DMS114 treated with DMSO at 0.1 percent for 48 hours (cell line): ENCODE results near the gene CXCR6.

Experiments
- DNase-seq: peaks from one replicate; lab custom pipeline; 2025; ENCODE audit not compliant: unreplicated experiment; lab: John Stamatoyannopoulos, UW

Gene CXCR6

GRCh38 chr3:45966950-45967640, 23.8 kb downstream of the CXCR6 start:
- DNase-seq, result no peak

GRCh38 chr3:45967724-45968123, 24.5 kb downstream of the CXCR6 start:
- no peak for DNase-seq

- DNase-seq, result no peak
Observed at GRCh38 chr3:45968149-45968548, 24.9 kb downstream of the CXCR6 start.

GRCh38 chr3:45968706-45969105, 25.4 kb downstream of the CXCR6 start:
- DNase-seq, result no peak

GRCh38 chr3:45969116-45969515, 25.9 kb downstream of the CXCR6 start:
- DNase-seq, result no peak

DNA sequence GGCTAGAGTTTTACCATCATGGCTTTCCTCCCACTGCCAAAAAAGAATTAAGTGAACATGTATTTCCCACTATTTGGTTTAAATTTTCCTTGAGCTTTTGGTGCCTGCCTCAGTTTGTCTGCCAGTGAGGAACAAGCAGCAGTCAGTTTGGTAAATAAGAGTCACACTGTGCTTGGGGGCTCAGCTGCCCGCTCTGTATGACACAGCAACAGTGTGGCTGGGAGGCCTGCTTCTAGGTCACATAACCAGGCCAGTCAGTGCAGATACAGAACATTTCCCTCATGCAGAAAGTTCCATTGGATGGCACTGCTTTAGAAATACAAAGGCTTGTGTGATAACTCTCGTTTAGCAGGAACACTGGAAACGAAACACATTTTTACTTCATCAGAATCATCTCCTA, 26.7 kb downstream of the CXCR6 start:
- DNase-seq, result no peak

- DNase-seq, result no peak
Observed at GRCh38 chr3:45972534-45973402, 29.5 kb downstream of the CXCR6 start.

GRCh38 chr3:45974686-45975085, 31.4 kb downstream of the CXCR6 start:
- DNase-seq, result no peak

- no peak for DNase-seq
Observed at GRCh38 chr3:45975686-45976085, 32.4 kb downstream of the CXCR6 start.

DNA sequence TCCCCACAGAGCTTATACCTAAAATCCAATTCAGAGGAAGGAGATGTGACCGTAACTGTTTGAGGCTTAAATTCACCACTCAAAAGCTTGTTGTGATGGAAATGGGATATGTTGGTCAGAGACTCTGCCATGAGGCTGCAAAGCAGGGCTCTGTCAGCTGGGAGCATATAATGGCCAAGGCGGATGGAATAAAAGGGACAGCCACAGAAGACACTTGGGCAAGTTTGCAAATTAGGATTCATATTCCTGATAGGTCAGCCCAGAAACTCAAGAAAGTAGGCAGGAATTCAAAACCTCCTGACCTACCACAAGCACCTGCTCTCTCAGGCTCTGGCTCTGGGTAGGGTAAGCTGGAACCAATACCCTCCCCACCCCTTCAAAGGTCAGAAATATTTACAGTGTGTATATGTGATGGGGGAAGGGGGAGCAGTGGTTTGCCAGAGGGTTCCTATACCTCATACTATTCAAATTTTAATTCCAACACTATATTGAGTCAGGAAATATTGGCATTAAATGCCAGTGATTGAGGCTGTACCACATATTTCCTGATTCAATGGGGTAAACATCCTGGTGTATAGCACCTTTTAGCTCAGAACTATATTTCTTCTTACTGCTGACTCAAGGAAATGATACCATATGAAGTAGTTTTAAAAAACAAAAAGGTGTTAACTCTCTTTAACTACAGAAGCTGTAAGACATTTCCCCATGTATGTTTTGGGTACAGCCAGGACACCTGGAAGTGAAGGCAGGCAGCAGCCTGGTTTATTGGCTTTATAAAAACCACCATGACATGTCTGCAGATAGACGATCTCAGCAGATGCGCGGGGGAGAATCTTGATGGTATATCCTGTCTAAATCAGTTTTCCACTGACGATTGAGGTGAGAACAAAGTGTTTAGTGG, 33.2 kb downstream of the CXCR6 start:
- DNase-seq, result no peak

DNA sequence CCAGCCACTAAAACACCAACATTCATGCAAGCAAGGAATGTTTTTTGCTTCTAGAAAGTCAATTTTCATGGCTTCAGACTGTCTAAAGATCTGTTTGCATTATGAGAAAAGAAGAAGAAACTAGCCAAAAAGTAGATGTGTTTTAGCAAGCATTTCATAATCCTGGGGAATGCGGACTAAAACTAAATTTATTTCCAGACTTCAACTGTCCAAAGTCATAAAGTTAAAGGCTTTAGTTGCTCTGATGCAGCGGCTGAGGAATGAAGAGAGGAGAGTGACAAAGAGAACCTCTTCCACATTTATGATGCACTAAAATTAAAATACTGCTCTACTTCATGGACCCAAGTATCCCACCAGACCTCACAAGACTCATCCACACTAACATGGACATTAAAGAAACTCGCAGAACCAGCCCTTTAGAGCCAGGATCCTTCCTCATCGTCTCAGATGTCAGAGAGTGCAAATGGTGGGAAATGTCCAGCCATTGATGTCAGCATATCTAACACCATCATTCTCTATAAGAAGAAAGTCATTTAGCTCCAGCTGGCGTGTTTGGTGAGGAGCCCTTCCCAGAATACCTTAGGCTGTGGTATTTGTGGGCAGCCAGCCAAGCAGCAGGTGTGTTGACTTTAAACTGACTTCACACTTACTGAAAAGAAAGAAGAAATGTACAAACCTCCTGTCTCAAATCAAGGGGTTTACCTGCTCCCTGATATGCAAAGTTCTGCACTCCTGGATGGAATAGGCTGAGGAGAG, 34.9 kb downstream of the CXCR6 start:
- DNase-seq, result no peak

DNA sequence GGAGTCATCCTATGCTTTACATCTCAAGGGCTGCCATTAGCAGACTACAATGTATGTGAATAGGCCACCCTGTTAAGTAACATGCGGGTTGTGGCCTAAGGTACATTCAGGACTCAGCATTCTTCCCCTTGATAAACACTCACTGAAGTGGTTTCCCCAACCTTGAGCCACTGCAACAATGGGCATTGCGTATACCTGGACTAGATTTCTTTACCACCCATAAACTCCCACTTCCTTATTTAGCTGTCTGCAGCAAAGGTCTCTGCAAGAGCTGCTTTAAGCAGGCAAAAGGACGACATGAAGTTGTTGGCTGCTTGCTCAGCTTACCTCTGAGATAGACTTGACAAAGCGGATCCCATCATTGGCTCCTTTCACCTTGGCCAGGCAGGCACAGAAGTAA, 36.1 kb downstream of the CXCR6 start:
- no peak for DNase-seq

- DNase-seq, result no peak
Observed at GRCh38 chr3:45980229-45980813, 37.1 kb downstream of the CXCR6 start.

- DNase-seq, result no peak
Observed at GRCh38 chr3:45980819-45981218, 37.6 kb downstream of the CXCR6 start.

DNA sequence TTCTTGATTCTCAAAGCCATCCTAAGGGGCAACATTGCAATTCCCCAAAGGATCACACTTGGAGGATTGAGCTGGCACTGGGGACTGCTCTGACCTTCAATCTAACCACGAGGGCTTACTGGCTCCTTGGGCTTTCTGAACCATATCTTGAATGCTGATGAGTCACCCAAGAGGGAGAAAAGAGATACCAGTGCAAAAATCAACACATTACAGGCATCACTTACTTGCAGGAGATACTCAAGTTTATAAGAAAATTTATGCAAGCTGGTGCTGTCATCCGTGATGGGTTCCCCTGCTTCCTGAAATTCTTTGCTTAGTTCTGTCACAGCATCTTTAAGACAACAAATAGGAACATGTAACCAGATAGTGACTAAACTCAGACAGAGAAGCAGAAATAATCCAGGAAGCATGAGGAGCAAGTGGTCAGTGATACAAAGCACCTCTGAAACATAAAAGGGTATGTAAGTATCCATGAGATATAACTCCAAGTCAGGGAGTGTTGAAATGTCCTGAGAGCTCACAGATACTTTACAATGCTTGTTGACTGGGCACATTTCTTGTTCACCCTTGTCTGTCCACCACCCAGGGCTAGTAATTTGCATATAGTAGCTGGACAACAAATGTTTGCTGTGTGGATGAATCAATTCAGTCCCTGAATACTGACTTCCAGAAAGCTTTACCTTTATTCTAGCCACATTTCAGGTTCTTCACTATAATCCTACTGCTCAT, 38.2 kb downstream of the CXCR6 start:
- DNase-seq, result no peak

DNA sequence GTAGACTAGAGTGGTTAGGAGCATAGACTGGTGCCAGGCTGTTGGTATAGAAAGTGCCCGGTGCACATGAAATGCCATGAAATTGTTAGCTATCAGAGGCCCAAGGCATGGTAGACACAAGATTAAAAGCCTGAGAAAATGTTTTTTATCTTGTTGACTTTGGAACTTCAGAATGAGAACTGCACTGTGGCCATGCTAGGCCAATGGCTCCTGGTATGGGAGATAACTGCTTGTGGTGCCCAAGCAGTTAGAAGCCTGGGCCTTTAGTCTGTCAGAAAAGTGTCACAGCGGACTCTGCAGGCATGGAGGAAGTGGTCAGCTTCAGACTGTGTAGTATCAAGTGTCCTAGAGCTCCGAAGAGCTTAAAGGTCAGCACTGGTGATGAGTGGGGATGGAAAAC, 40.5 kb downstream of the CXCR6 start:
- no peak for DNase-seq

DNA sequence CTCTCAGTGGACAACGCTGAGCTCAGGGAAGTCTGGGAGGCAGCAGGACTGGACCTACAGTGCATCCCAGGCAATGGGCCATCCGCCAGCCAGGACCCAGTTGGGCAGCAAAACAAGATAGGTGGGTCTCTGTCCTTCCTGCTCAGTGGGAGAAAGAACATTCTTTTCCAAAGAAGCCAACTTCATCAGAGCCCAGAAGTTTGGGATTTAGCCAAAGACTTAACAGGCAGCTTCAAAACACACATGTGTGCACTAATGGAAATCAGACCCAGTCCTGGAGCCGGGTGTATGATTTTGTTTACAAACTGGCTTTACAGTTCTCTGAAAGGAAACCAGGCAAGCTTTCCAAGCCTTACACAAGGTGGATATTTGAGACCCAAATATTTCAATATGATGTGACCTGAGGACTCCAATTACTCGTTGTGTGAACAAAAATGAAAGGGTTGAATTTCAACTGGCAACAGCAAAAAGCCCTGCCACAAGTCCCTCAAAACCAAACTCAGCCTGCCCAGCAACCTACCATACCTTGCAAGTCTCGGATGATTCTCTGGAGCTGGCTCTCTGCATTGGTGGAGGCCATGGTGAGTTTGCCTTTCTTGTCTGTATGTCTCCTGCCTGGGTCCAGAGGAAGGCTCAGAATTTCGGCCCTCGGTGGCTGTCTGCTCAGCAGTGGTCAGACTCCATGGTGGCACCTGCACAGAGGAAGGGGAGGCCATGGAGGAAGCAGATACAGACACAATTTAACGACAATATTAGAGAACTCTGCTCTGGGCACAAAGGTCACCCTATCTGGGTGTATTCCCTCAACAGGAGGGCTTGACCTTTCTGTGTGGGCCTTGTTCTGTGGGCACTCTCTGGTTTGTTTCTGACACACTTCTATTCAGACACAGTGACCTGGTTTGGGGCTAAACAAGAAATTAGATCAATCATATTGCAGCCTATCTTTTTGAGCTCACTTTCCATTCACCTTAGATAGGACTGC, 41.4 kb downstream of the CXCR6 start:
- DNase-seq, result no peak

DNA sequence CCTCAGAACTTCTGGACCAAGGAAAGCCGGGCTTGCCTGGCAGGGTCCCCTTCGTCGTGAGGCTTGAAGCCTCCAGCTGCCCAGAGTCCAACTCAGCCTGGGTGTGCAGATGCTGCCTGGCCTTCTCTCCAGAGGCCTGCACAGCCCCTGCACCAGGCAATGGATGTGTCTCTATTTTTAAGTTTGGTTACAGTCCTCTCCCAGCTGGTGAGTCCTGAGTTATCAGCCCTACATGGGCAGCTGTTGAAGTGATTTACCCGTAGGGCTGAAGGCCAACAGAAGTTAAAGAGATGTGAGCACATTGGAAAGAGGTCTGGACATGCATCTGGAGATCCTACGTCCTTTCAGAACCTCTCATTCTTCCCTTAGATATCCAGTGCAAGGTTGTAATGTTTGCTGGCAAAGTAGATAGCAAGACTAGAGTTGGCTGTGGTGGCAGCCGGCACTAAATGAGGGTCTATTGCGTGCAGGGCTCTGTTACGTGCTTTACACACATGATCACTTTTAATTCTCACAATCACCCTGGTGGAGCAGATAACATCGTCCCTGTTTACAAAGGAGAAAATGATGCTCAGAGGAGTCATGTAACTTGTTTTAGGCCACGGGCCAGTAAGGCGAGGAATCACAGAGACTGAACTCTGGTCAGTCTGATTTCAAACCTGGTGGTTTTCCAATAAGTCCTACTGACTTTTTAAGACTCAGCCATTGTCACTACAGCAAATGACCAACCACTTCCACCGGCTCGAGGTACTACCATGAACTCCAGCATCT, 42.5 kb downstream of the CXCR6 start:
- no peak for DNase-seq
